Measurements from ENCODE around the gene PLEKHG3.

DNA sequence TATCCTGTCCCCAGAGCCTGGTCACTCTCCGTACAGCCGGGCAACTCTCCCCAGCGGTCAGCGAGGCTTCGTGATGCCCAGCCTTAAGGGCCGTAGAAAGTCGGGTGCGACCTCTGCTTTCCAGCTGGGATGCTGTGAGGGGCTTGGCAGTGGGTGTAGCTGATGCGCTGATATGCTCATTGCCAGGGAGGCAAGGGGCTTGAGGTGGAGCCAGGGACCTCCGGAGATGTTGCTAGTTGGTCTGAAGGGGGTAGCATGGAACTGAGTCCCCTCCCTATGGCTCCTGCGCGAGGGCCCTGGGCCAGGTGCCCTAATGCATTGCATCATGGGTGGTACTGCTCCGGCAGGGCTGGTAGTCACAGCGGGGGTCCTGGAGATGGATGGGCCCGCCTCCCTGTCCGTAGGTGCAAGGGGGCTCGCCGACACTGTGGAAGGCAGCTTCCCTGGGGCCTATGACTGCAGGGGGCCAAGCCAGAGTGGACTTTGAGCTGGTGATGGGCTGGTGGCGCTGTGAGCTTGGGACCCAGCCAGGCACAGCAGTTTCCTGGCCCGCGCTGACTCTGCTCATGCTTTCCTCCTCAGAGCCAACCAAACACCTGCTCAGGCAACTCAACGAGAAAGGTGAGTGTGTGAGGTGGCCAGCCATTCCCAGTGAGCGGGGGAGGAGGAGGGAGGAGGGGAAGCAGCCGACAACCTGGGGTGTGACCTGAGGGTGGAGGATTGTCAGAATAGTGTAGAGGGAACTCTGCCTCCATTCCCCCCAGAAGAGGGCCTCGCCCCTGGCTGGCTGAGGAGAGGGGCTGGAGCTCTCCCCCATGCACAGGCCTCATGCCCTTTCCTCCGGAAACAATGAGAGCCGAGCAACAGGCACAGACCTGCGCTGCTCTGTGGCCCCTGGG lies 32.3 kb downstream of the PLEKHG3 start:
- TF ChIP-seq POLR2A (IDR thresholded peaks at IDR 0.05; ENCODE audit: low read depth, low read length) = no peak
- TF ChIP-seq, protein P1, sequence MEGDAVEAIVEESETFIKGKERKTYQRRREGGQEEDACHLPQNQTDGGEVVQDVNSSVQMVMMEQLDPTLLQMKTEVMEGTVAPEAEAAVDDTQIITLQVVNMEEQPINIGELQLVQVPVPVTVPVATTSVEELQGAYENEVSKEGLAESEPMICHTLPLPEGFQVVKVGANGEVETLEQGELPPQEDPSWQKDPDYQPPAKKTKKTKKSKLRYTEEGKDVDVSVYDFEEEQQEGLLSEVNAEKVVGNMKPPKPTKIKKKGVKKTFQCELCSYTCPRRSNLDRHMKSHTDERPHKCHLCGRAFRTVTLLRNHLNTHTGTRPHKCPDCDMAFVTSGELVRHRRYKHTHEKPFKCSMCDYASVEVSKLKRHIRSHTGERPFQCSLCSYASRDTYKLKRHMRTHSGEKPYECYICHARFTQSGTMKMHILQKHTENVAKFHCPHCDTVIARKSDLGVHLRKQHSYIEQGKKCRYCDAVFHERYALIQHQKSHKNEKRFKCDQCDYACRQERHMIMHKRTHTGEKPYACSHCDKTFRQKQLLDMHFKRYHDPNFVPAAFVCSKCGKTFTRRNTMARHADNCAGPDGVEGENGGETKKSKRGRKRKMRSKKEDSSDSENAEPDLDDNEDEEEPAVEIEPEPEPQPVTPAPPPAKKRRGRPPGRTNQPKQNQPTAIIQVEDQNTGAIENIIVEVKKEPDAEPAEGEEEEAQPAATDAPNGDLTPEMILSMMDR (conservative IDR thresholded peaks at IDR 0.05; ENCODE audit: low read depth, low read length) = no peak
- TF ChIP-seq MAFK (IDR thresholded peaks at IDR 0.05; ENCODE audit: low read depth, low read length) = no peak
- TF ChIP-seq CHD1 (IDR thresholded peaks at IDR 0.05; ENCODE audit: low read depth, low read length) = no peak
- TF ChIP-seq, protein P2, sequence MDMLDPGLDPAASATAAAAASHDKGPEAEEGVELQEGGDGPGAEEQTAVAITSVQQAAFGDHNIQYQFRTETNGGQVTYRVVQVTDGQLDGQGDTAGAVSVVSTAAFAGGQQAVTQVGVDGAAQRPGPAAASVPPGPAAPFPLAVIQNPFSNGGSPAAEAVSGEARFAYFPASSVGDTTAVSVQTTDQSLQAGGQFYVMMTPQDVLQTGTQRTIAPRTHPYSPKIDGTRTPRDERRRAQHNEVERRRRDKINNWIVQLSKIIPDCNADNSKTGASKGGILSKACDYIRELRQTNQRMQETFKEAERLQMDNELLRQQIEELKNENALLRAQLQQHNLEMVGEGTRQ (IDR thresholded peaks at IDR 0.05; ENCODE audit: low read depth, low read length) = no peak
- TF ChIP-seq SMC3 (IDR thresholded peaks at IDR 0.05; ENCODE audit: low read depth, low read length) = no peak
- no peak for TF ChIP-seq CEBPB (IDR thresholded peaks at IDR 0.05; ENCODE audit: low read depth, low read length)
- no peak for TF ChIP-seq RAD21 (IDR thresholded peaks at IDR 0.05; ENCODE audit: low read length)
